ENCODE results near the gene MYO1E.

DNA sequence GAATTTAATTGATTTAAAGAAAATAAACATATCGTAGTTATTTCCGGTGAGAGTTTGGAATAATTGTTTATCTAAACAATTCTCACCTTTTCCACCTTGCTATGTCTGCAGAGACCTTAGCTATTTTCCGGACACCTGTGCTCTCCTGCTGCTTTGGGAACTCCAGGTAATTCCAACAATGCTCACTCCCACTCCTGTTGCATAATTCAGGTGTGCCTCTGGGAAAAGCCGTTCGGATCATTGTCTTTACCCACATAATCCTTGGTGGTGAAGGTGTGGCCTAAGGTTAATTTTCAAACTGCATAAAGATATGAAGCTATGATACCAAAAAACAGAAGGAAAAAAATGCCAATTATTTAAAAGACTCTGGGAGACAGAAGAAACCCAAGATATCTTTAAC, 106.6 kb downstream of the MYO1E start:
- TF ChIP-seq, protein P1, sequence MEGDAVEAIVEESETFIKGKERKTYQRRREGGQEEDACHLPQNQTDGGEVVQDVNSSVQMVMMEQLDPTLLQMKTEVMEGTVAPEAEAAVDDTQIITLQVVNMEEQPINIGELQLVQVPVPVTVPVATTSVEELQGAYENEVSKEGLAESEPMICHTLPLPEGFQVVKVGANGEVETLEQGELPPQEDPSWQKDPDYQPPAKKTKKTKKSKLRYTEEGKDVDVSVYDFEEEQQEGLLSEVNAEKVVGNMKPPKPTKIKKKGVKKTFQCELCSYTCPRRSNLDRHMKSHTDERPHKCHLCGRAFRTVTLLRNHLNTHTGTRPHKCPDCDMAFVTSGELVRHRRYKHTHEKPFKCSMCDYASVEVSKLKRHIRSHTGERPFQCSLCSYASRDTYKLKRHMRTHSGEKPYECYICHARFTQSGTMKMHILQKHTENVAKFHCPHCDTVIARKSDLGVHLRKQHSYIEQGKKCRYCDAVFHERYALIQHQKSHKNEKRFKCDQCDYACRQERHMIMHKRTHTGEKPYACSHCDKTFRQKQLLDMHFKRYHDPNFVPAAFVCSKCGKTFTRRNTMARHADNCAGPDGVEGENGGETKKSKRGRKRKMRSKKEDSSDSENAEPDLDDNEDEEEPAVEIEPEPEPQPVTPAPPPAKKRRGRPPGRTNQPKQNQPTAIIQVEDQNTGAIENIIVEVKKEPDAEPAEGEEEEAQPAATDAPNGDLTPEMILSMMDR (conservative IDR thresholded peaks at IDR 0.05; ENCODE audit: low read depth, low read length) = no peak
- TF ChIP-seq EZH2 (IDR thresholded peaks at IDR 0.05; ENCODE audit: low read length, unreplicated experiment) (no peak), EZH2phosphoT487 (IDR thresholded peaks at IDR 0.05; ENCODE audit: borderline replicate concordance, low read length) (no peak)
